Kidney (tissue), 14 donors: ENCODE measurements around the gene NUDT22. TPM values are rescaled to one million over a fixed set of nuclear protein-coding genes. Genes with fewer than 3 reads are reported as not detected.
A peak's percentile ranks its signal among the peaks of the same experiment; 100 is the strongest.

Source experiments
- DNase-seq, 5 donors: peaks; one replicate each; pipeline ENCODE4 v3.0.0-alpha.2; 2013 to 2020
- FAIRE-seq: peaks from 2 replicates; lab custom pipeline; 2012; peaks lifted over from hg19 to GRCh38; lab: Jason Lieb, UNC
- H3K27ac ChIP-seq, 2 donors: one replicate each; pipeline ENCODE4 v1.7.0; 2013; ENCODE audit warnings: low read depth in 2 of 2, low read length in 2 of 2, inconsistent platforms in 1 of 2
- H3K27me3 ChIP-seq: one replicate; pipeline ENCODE4 v1.7.1; 2013; ENCODE audit warnings: low read length, inconsistent platforms; ENCODE audit not compliant: control insufficient read depth, insufficient read depth
- H3K36me3 ChIP-seq, 3 donors: one replicate each; pipeline versions ENCODE4 v1.7.0 to v1.7.1; 2013; ENCODE audit warnings: low read length in 3 of 3, control low read depth in 1 of 3, inconsistent platforms in 1 of 3; ENCODE audit not compliant: insufficient read depth in 3 of 3, control insufficient read depth in 2 of 3
- H3K4me1 ChIP-seq, 3 donors: one replicate each; pipeline versions ENCODE4 v1.7.0 to v1.7.1; 2013; ENCODE audit warnings: low read length in 3 of 3, inconsistent platforms in 1 of 3, low read depth in 1 of 3; ENCODE audit not compliant: control insufficient read depth in 2 of 3, insufficient read depth in 2 of 3
- H3K4me3 ChIP-seq, 3 donors: one replicate each; pipeline versions ENCODE4 v1.7.0 to v1.8.1; 2013; ENCODE audit warnings: low read length in 3 of 3, control low read depth in 1 of 3, inconsistent platforms in 1 of 3
- H3K9ac ChIP-seq, 3 donors: one replicate each; pipeline versions ENCODE4 v1.7.0 to v1.7.1; 2013; ENCODE audit warnings: low read length in 3 of 3, control low read depth in 1 of 3, inconsistent platforms in 1 of 3
- H3K9me3 ChIP-seq, 3 donors: one replicate each; pipeline versions ENCODE4 v1.7.0 to v1.7.1; 2013; ENCODE audit warnings: low read length in 3 of 3, control low read depth in 1 of 3, inconsistent platforms in 1 of 3; ENCODE audit not compliant: control insufficient read depth in 2 of 3, insufficient read depth in 1 of 3
- intact Hi-C: fragments of 100-400 bp; cut with DNase I; formaldehyde crosslinking; loops from one replicate; pipeline ENCODE4 v1.11.1; 2022
- polyA plus RNA-seq: library from polyadenylated mRNA; stranded (reverse); fragments of 350-450 nt; fragmentation: Illumina TruSeq; extraction: RNeasy Lipid Tissue Mini Kit (QIAGEN cat#74804); gene quantifications from one replicate; pipeline ENCODE4 v1.2.3, GENCODE V29; 2014; ENCODE audit warnings: low read depth, low replicate concordance; ENCODE audit not compliant: insufficient read depth
- total RNA-seq: library from RNA; stranded (reverse); fragmentation: NEBNext Ultra II Directional; extraction: Animal tissue kit (Norgen Biotek cat#: 25700); gene quantifications from one replicate; pipeline ENCODE4 v1.2.1, GENCODE V29; 2021
- TF ChIP-seq, protein P1 (sequence below): IDR thresholded peaks from 3 replicates; pipeline ENCODE4 v1.5.1; 2012; ENCODE audit warnings: mild to moderate bottlenecking, moderate library complexity, borderline replicate concordance; ENCODE audit not compliant: insufficient read depth; ENCODE audit errors: extremely low read depth
- donor health status: control.
- donor health status: control.
- donor health status: control.
- donor health status: control.
- donor health status: control.
- donor health status: DM: yes; HTN: yes; CAD: no.
- donor health status: Normal renal cell carcinoma (clear cell type).

NUDT22 gene
- total and polyA plus RNA-seq, 2 donors from 2014 or later: 64.5 to 150 TPM

DNA sequence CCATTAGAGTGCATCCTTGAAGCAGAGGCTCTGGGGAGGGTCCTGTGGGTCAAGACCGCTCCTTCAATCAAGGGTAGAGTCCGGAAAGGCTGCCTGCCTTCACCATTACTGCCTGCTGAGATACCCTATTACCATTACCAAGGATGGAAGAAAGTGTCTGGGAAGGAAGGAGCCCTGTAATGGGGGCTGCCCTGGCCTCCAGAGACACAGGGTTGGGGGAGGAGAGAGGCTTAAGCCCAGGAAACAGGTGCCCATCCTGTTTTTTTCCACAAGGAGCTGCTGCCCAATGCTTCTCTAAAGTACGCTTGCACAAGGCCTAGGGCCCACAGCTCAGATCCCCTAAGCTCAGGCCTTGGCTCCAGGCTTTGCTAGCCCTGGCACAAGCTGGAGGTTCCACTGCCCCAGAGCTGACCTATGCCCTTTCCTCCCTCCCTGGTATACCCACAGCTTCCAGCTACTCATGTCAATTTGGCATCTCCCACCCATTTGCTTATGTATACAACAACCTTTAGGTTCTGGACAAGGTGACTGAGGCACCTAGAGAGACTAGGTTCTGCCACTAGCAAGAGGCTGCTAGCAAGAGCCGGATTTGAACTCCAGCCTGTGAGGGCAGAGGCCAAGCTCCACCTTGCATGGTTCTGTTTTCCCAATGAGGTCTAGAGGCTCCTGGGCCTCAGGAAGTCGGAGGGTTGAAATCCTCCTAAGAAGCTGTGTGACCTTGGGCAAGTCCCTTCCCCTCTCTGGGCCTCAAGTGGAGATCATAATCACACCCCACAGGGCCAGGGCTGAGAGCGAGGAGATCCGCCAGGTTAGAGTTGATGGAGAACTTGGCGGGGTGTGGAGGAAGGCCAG is 23.7 kb downstream of the NUDT22 start:
- intact Hi-C loops: no loop called here
- H3K9me3 ChIP-seq: no peaks in the 10 kb centered on the region
- DNase-seq: no peak
- no peak overlapping the region for H3K4me3 ChIP-seq
- no peaks in the 10 kb centered on the region for H3K27me3 ChIP-seq
- no peaks in the 10 kb centered on the region for H3K36me3 ChIP-seq
- no peak for FAIRE-seq
- peaks cover 0 to 39% (median 5%) of the 10 kb centered on the region in 3 donors for H3K4me1 ChIP-seq
- TF ChIP-seq, protein P1, sequence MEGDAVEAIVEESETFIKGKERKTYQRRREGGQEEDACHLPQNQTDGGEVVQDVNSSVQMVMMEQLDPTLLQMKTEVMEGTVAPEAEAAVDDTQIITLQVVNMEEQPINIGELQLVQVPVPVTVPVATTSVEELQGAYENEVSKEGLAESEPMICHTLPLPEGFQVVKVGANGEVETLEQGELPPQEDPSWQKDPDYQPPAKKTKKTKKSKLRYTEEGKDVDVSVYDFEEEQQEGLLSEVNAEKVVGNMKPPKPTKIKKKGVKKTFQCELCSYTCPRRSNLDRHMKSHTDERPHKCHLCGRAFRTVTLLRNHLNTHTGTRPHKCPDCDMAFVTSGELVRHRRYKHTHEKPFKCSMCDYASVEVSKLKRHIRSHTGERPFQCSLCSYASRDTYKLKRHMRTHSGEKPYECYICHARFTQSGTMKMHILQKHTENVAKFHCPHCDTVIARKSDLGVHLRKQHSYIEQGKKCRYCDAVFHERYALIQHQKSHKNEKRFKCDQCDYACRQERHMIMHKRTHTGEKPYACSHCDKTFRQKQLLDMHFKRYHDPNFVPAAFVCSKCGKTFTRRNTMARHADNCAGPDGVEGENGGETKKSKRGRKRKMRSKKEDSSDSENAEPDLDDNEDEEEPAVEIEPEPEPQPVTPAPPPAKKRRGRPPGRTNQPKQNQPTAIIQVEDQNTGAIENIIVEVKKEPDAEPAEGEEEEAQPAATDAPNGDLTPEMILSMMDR: no peak
- H3K9ac ChIP-seq: no peak overlapping the region
- no peak overlapping the region for H3K27ac ChIP-seq

DNA sequence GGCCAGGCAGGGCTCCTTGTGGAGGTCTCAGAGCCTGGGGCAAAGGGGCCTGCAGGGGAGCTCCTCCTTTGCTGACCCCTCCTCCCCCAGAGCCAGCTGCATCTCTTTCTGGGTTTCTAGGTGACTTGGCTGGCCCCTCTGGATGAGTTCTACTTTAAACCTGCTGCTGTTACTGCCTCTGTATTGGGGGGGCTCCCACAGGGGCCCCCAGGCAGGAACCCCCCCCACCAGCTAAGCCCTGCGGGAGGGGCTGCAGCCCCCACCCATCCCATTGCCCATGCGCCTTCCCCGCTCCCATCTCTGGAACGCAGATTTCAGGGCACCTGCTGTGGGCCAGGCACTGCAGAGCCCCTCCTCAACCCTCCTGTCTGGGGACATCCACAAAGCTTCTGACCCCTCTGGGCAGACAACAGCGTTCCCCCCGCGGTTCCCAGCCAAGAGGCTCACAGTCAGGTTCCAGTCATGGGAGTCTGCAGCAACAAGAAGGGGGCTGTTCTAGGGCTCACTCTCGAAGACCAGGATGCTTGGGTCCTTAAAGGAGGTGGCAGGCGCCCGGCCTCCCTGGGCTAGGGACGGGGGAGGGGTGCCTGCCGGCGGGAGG is 24.4 kb downstream of the NUDT22 start:
- no peaks in the 10 kb centered on the region for H3K27me3 ChIP-seq
- intact Hi-C loops: no loop called here
- TF ChIP-seq, protein P1: no peak
- H3K27ac ChIP-seq: no peak overlapping the region
- peaks cover 0 to 32% (median 5%) of the 10 kb centered on the region in 3 donors for H3K4me1 ChIP-seq
- FAIRE-seq: no peak
- no peaks in the 10 kb centered on the region for H3K9me3 ChIP-seq
- no peak overlapping the region for H3K9ac ChIP-seq
- DNase-seq: peak in 1 of 5 donors; percentile 77
- peak overlapping the region in 1 of 3 donors; percentile 52 for H3K4me3 ChIP-seq
- no peaks in the 10 kb centered on the region for H3K36me3 ChIP-seq

- Histone ChIP-seq H3K4me1 (peaks cover 0 to 26% (median 5%) of the 10 kb centered on the region in 3 donors), H3K27ac (peak within 1 kb of the TSS; percentile 7 to 32), H3K36me3 (peaks cover 0 to 6% (median 0%) of the 10 kb centered on the region in 3 donors), H3K9me3 (no peaks in the 10 kb centered on the region), H3K27me3 (no peaks in the 10 kb centered on the region), H3K4me3 (peak within 1 kb of the TSS; percentile 57 to 74 (median 71)), H3K9ac (peak within 1 kb of the TSS in 2 of 3 donors; percentile 78 to 80)
- FAIRE-seq (no peak), DNase-seq (peak in 4 of 5 donors; percentile 53 to 89 (median 72))
- TF ChIP-seq, protein P1: peak; percentile 81
- intact Hi-C loops: no loop called here
These were observed 25.1 kb downstream of the NUDT22 start, which contains the start of gene PLCB3 for GRCh38 chr11:64251016-64251752. Gene PLCB3, plus strand, starts transcription at chr11:64251530. Its CDS starts 120 bp downstream, at chr11:64251650.
